ENCODE data around the gene KLHL21. TPM values are rescaled to one million over a fixed set of nuclear protein-coding genes. Genes with fewer than 3 reads are reported as not detected.

Gene KLHL21
- total RNA-seq, 1 experiment from 2014 or later, result 12.2 TPM

GRCh38 chr1:6591644-6592043 is 11.0 kb downstream of the KLHL21 start:
- Histone ChIP-seq H3K4me2 (ENCODE audit: low read depth, low read length, poor library complexity, severe bottlenecking) (no peak overlapping the region), H4K20me1 (ENCODE audit: insufficient read depth, low read depth, low read length) (peaks cover 14% of the 10 kb centered on the region; the same call in 1 of the 2 replicates), H3K79me2 (ENCODE audit: low read length) (no peaks in the 10 kb centered on the region), H3K27ac (ENCODE audit: low read length) (no peak overlapping the region), H3K36me3 (ENCODE audit: insufficient read depth, low read length) (peaks cover 16% of the 10 kb centered on the region), H3K4me3 (ENCODE audit: low read length) (no peak overlapping the region), H3K9ac (ENCODE audit: low read length) (no peak overlapping the region), H2AFZ (ENCODE audit: low read length) (no peak overlapping the region), H3K27me3 (ENCODE audit: low read length) (no peaks in the 10 kb centered on the region), H3K9me2 (replicated peaks; ENCODE audit: insufficient read depth, low read length) (no peaks in the 10 kb centered on the region), H3K4me1 (ENCODE audit: low read length) (peaks cover 13% of the 10 kb centered on the region), H3K9me3 (ENCODE audit: low read length) (no peaks in the 10 kb centered on the region)
- no peak for DNase-seq

GRCh38 chr1:6591222-6591621 is 11.4 kb downstream of the KLHL21 start:
- no peaks in the 10 kb centered on the region for H3K9me3 ChIP-seq (ENCODE audit: low read length)
- no peaks in the 10 kb centered on the region for H3K9me2 ChIP-seq (replicated peaks; ENCODE audit: insufficient read depth, low read length)
- no peak overlapping the region for H3K27ac ChIP-seq (ENCODE audit: low read length)
- peaks cover 15% of the 10 kb centered on the region for H3K4me1 ChIP-seq (ENCODE audit: low read length)
- no peak for DNase-seq
- H3K79me2 ChIP-seq (ENCODE audit: low read length), result no peaks in the 10 kb centered on the region
- H3K36me3 ChIP-seq (ENCODE audit: insufficient read depth, low read length), result peaks cover 16% of the 10 kb centered on the region
- no peak overlapping the region for H2AFZ ChIP-seq (ENCODE audit: low read length)
- no peak overlapping the region for H3K4me2 ChIP-seq (ENCODE audit: low read depth, low read length, poor library complexity, severe bottlenecking)
- peaks cover 14% of the 10 kb centered on the region; the same call in 1 of the 2 replicates for H4K20me1 ChIP-seq (ENCODE audit: insufficient read depth, low read depth, low read length)
- no peak overlapping the region for H3K4me3 ChIP-seq (ENCODE audit: low read length)
- H3K27me3 ChIP-seq (ENCODE audit: low read length), result no peaks in the 10 kb centered on the region
- H3K9ac ChIP-seq (ENCODE audit: low read length), result no peak overlapping the region

GRCh38 chr1:6590046-6590445 is 12.6 kb downstream of the KLHL21 start:
- Histone ChIP-seq H3K9ac (ENCODE audit: low read length) (no peak overlapping the region), H4K20me1 (ENCODE audit: insufficient read depth, low read depth, low read length) (peaks cover 11% of the 10 kb centered on the region; the same call in 1 of the 2 replicates), H3K79me2 (ENCODE audit: low read length) (no peaks in the 10 kb centered on the region), H3K9me3 (ENCODE audit: low read length) (no peaks in the 10 kb centered on the region), H3K27ac (ENCODE audit: low read length) (no peak overlapping the region), H3K4me3 (ENCODE audit: low read length) (no peak overlapping the region), H3K27me3 (ENCODE audit: low read length) (no peaks in the 10 kb centered on the region), H3K4me2 (ENCODE audit: low read depth, low read length, poor library complexity, severe bottlenecking) (no peak overlapping the region), H3K36me3 (ENCODE audit: insufficient read depth, low read length) (peaks cover 16% of the 10 kb centered on the region), H3K9me2 (replicated peaks; ENCODE audit: insufficient read depth, low read length) (no peaks in the 10 kb centered on the region), H3K4me1 (ENCODE audit: low read length) (peaks cover 15% of the 10 kb centered on the region), H2AFZ (ENCODE audit: low read length) (no peak overlapping the region)
- DNase-seq, result no peak

GRCh38 chr1:6588893-6589520 is 13.7 kb downstream of the KLHL21 start:
- no peak for DNase-seq
- peaks cover 16% of the 10 kb centered on the region for H3K36me3 ChIP-seq (ENCODE audit: insufficient read depth, low read length)
- no peak overlapping the region for H3K9ac ChIP-seq (ENCODE audit: low read length)

GRCh38 chr1:6588128-6588892 is 14.4 kb downstream of the KLHL21 start:
- H3K27ac ChIP-seq (ENCODE audit: low read length), result no peak overlapping the region
- H3K79me2 ChIP-seq (ENCODE audit: low read length), result no peaks in the 10 kb centered on the region
- no peak overlapping the region for H3K9ac ChIP-seq (ENCODE audit: low read length)
- H3K4me2 ChIP-seq (ENCODE audit: low read depth, low read length, poor library complexity, severe bottlenecking), result no peak overlapping the region
- H3K36me3 ChIP-seq (ENCODE audit: insufficient read depth, low read length), result peaks cover 16% of the 10 kb centered on the region
- H2AFZ ChIP-seq (ENCODE audit: low read length), result no peak overlapping the region
- H3K4me3 ChIP-seq (ENCODE audit: low read length), result no peak overlapping the region
- peaks cover 15% of the 10 kb centered on the region for H3K4me1 ChIP-seq (ENCODE audit: low read length)
- no peaks in the 10 kb centered on the region for H3K9me3 ChIP-seq (ENCODE audit: low read length)
- no peaks in the 10 kb centered on the region for H3K27me3 ChIP-seq (ENCODE audit: low read length)
- no peak for DNase-seq
- peaks cover 11% of the 10 kb centered on the region; the same call in 1 of the 2 replicates for H4K20me1 ChIP-seq (ENCODE audit: insufficient read depth, low read depth, low read length)
- H3K9me2 ChIP-seq (replicated peaks; ENCODE audit: insufficient read depth, low read length), result no peaks in the 10 kb centered on the region

More at GRCh38 chr1:6588893-6589520, 13.7 kb downstream of the KLHL21 start:
- H3K27me3 ChIP-seq (ENCODE audit: low read length), result no peaks in the 10 kb centered on the region
- no peak overlapping the region for H3K4me3 ChIP-seq (ENCODE audit: low read length)
- H3K4me2 ChIP-seq (ENCODE audit: low read depth, low read length, poor library complexity, severe bottlenecking), result no peak overlapping the region
- H4K20me1 ChIP-seq (ENCODE audit: insufficient read depth, low read depth, low read length), result peaks cover 11% of the 10 kb centered on the region; the same call in 1 of the 2 replicates
- H3K9me2 ChIP-seq (replicated peaks; ENCODE audit: insufficient read depth, low read length), result no peaks in the 10 kb centered on the region
- peaks cover 15% of the 10 kb centered on the region for H3K4me1 ChIP-seq (ENCODE audit: low read length)
- no peaks in the 10 kb centered on the region for H3K9me3 ChIP-seq (ENCODE audit: low read length)
- H3K79me2 ChIP-seq (ENCODE audit: low read length), result no peaks in the 10 kb centered on the region
- H3K27ac ChIP-seq (ENCODE audit: low read length), result no peak overlapping the region
- H2AFZ ChIP-seq (ENCODE audit: low read length), result no peak overlapping the region

GRCh38 chr1:6587261-6588005 is 15.2 kb downstream of the KLHL21 start:
- Histone ChIP-seq H3K4me3 (ENCODE audit: low read length) (no peak overlapping the region), H3K4me2 (ENCODE audit: low read depth, low read length, poor library complexity, severe bottlenecking) (no peak overlapping the region), H3K9me2 (replicated peaks; ENCODE audit: insufficient read depth, low read length) (no peaks in the 10 kb centered on the region), H3K36me3 (ENCODE audit: insufficient read depth, low read length) (peaks cover 16% of the 10 kb centered on the region), H2AFZ (ENCODE audit: low read length) (no peak overlapping the region), H4K20me1 (ENCODE audit: insufficient read depth, low read depth, low read length) (peaks cover 11% of the 10 kb centered on the region; the same call in 1 of the 2 replicates), H3K9me3 (ENCODE audit: low read length) (no peaks in the 10 kb centered on the region), H3K27ac (ENCODE audit: low read length) (peak overlapping the region; percentile 12; the same call in 1 of the 2 replicates), H3K79me2 (ENCODE audit: low read length) (peaks cover 6% of the 10 kb centered on the region), H3K9ac (ENCODE audit: low read length) (no peak overlapping the region), H3K4me1 (ENCODE audit: low read length) (peaks cover 15% of the 10 kb centered on the region), H3K27me3 (ENCODE audit: low read length) (no peaks in the 10 kb centered on the region)
- no peak for DNase-seq

- Histone ChIP-seq H3K9ac (ENCODE audit: low read length) (no peak overlapping the region), H3K79me2 (ENCODE audit: low read length) (peaks cover 16% of the 10 kb centered on the region), H3K27ac (ENCODE audit: low read length) (no peak overlapping the region), H2AFZ (ENCODE audit: low read length) (no peak overlapping the region), H3K9me2 (replicated peaks; ENCODE audit: insufficient read depth, low read length) (no peaks in the 10 kb centered on the region), H3K9me3 (ENCODE audit: low read length) (no peaks in the 10 kb centered on the region), H3K36me3 (ENCODE audit: insufficient read depth, low read length) (peaks cover 16% of the 10 kb centered on the region), H3K27me3 (ENCODE audit: low read length) (no peaks in the 10 kb centered on the region), H3K4me2 (ENCODE audit: low read depth, low read length, poor library complexity, severe bottlenecking) (no peak overlapping the region), H3K4me1 (ENCODE audit: low read length) (peaks cover 23% of the 10 kb centered on the region), H4K20me1 (ENCODE audit: insufficient read depth, low read depth, low read length) (peaks cover 16% of the 10 kb centered on the region), H3K4me3 (ENCODE audit: low read length) (no peak overlapping the region)
- no peak for DNase-seq
These were observed 16.3 kb downstream of the KLHL21 start for GRCh38 chr1:6586404-6586816.

- H3K27ac ChIP-seq (ENCODE audit: low read length), result no peak overlapping the region
- H3K9me2 ChIP-seq (replicated peaks; ENCODE audit: insufficient read depth, low read length), result no peaks in the 10 kb centered on the region
- H3K4me3 ChIP-seq (ENCODE audit: low read length), result no peak overlapping the region
- no peak for DNase-seq
- H3K36me3 ChIP-seq (ENCODE audit: insufficient read depth, low read length), result peaks cover 16% of the 10 kb centered on the region
- no peaks in the 10 kb centered on the region for H3K27me3 ChIP-seq (ENCODE audit: low read length)
- peaks cover 22% of the 10 kb centered on the region for H3K79me2 ChIP-seq (ENCODE audit: low read length)
- H3K4me2 ChIP-seq (ENCODE audit: low read depth, low read length, poor library complexity, severe bottlenecking), result no peak overlapping the region
- no peak overlapping the region for H2AFZ ChIP-seq (ENCODE audit: low read length)
- H3K9ac ChIP-seq (ENCODE audit: low read length), result no peak overlapping the region
- H3K4me1 ChIP-seq (ENCODE audit: low read length), result peaks cover 29% of the 10 kb centered on the region
- H3K9me3 ChIP-seq (ENCODE audit: low read length), result no peaks in the 10 kb centered on the region
- H4K20me1 ChIP-seq (ENCODE audit: insufficient read depth, low read depth, low read length), result peaks cover 20% of the 10 kb centered on the region
These were observed 16.8 kb downstream of the KLHL21 start for GRCh38 chr1:6585841-6586240.

Data from Karpas-422 (cell line).